D721Med (cell line): ENCODE measurements around the gene NKIRAS1.

Source experiments
- DNase-seq: peaks from one replicate; pipeline ENCODE4 v3.0.0; 2011; ENCODE audit warnings: low spot score; ENCODE audit not compliant: insufficient read length
- FAIRE-seq: peaks from 2 replicates; lab custom pipeline; 2011; peaks lifted over from hg19 to GRCh38; lab: Jason Lieb, UNC
- TF ChIP-seq, protein P1 (sequence below): IDR thresholded peaks from 2 replicates; pipeline ENCODE4 v1.5.1; 2012; ENCODE audit warnings: mild to moderate bottlenecking, control low read depth; ENCODE audit not compliant: insufficient read depth; ENCODE audit errors: missing control alignments

NKIRAS1 gene

GRCh38 chr3:23959135-23959900 is 42.5 kb upstream of the NKIRAS1 start:
- FAIRE-seq (no peak), DNase-seq (no peak)
- TF ChIP-seq, protein P1, sequence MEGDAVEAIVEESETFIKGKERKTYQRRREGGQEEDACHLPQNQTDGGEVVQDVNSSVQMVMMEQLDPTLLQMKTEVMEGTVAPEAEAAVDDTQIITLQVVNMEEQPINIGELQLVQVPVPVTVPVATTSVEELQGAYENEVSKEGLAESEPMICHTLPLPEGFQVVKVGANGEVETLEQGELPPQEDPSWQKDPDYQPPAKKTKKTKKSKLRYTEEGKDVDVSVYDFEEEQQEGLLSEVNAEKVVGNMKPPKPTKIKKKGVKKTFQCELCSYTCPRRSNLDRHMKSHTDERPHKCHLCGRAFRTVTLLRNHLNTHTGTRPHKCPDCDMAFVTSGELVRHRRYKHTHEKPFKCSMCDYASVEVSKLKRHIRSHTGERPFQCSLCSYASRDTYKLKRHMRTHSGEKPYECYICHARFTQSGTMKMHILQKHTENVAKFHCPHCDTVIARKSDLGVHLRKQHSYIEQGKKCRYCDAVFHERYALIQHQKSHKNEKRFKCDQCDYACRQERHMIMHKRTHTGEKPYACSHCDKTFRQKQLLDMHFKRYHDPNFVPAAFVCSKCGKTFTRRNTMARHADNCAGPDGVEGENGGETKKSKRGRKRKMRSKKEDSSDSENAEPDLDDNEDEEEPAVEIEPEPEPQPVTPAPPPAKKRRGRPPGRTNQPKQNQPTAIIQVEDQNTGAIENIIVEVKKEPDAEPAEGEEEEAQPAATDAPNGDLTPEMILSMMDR, result no peak

DNA sequence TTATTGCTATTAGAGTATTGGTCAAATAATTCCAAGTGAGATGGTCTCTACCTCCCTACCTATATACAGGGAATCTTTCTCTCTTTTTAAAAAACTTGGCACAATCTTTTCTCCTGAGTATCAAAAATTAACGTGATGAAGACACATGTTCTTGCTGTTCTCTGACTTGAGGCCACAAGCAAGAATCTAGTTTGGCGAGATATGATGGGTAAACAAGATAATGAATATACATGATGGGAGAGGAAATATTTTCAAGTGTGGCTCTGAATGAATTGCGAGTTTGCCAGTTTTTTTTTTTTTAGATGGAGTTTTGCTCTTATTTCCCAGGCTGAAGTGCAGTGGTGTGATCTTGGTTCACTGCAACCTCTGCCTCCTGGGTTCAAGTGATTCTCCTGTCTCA is 39.9 kb upstream of the NKIRAS1 start:
- FAIRE-seq, result no peak
- DNase-seq, result no peak
- TF ChIP-seq, protein P1, result no peak

GRCh38 chr3:23954144-23954543 is 37.4 kb upstream of the NKIRAS1 start:
- FAIRE-seq (no peak), DNase-seq (no peak)
- TF ChIP-seq, protein P1, result no peak

- TF ChIP-seq, protein P1, result no peak
- DNase-seq, result no peak
- FAIRE-seq, result no peak
These were observed 36.7 kb upstream of the NKIRAS1 start for GRCh38 chr3:23953523-23953922.

DNA sequence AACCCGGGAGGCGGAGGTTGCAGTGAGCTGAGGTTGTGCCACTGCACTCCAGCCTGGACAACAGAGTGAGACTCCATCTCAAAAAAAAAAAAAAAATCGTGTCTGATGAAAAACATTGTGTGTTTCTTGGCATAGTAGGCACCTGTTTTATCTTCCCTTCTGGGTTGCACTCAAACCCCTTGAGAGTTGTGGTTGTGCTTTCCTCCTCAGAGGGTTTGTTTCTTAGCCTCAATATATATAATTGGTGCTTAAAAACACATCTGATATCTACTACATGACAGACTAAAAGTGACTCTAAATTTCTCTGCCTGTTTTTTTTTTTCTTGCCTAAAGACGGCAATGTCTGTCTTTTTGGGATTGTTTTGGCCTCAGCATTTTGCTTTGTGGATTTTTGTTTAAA is 35.9 kb upstream of the NKIRAS1 start:
- TF ChIP-seq, protein P1, result no peak
- DNase-seq, result no peak
- FAIRE-seq, result no peak

DNA sequence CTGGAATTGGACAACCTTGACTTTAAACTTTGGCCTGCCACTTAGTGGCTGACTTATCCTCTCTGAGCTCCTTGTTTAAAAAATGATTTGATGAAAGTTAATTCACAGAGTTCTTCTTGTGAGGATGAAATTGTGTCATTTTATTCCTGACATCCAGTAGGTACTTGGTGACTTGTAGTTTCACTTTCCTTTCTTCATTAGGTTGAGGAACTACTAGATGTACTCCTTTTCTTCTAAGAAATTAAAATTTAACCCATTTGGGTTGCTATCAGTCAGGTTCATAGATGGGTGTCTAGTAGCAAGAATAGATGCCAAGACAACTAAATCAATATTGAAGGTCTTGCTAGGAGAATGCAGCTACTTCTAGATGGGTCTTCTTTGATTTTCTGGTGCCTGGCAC is 33.5 kb upstream of the NKIRAS1 start:
- DNase-seq (no peak), FAIRE-seq (no peak)
- TF ChIP-seq, protein P1, result no peak

DNA sequence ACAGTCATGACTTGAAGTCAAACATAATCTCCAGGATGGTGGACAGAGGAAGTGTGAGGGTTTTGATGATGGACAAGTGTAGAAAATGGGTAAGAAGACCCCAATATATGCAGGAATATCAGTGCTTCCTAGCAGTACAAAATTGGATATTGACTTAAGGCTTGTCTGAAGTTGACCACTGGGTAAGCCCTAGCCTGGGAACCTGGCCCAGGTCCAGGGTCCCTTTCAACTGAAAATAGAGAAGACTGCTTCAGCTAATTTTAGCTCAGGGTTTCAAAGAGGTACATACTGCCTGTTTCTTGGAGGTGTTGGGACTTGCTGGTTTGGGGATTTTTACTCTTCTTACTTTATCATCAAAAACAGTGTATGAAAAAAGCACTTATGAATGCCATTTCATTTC is 33.0 kb upstream of the NKIRAS1 start:
- TF ChIP-seq, protein P1, result no peak
- DNase-seq (no peak), FAIRE-seq (no peak)
